ENCODE results near the gene HNRNPA0.
A peak's percentile ranks its signal among the peaks of the same experiment; 100 is the strongest.

The HNRNPA0 gene

DNA sequence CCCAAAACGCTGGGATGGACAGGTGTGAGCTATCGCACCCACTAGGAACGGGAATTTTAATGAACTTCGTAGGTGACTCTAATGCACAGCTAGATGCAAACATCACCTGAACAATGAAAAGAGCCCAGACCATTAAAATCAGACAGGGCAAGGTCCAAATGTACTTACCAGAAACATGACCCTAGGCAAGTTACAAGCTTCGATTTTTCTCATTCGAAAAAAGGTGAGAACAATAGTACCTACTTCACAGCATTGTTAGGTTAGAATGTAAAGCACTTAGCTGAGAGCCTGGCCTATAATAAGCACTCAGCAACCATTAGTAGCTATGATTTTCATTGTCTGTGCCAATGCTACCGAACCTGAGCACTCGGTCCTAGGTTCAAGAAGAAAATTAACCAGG is 12.4 kb downstream of the HNRNPA0 start:
- no peak for DNase-seq (ENCODE audit: low read depth)
- TF ChIP-seq, protein P1, sequence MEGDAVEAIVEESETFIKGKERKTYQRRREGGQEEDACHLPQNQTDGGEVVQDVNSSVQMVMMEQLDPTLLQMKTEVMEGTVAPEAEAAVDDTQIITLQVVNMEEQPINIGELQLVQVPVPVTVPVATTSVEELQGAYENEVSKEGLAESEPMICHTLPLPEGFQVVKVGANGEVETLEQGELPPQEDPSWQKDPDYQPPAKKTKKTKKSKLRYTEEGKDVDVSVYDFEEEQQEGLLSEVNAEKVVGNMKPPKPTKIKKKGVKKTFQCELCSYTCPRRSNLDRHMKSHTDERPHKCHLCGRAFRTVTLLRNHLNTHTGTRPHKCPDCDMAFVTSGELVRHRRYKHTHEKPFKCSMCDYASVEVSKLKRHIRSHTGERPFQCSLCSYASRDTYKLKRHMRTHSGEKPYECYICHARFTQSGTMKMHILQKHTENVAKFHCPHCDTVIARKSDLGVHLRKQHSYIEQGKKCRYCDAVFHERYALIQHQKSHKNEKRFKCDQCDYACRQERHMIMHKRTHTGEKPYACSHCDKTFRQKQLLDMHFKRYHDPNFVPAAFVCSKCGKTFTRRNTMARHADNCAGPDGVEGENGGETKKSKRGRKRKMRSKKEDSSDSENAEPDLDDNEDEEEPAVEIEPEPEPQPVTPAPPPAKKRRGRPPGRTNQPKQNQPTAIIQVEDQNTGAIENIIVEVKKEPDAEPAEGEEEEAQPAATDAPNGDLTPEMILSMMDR (conservative IDR thresholded peaks at IDR 0.05; ENCODE audit: low read depth, low read length) = no peak
- no peak overlapping the region for H3K4me3 ChIP-seq (ENCODE audit: low read length)

DNA sequence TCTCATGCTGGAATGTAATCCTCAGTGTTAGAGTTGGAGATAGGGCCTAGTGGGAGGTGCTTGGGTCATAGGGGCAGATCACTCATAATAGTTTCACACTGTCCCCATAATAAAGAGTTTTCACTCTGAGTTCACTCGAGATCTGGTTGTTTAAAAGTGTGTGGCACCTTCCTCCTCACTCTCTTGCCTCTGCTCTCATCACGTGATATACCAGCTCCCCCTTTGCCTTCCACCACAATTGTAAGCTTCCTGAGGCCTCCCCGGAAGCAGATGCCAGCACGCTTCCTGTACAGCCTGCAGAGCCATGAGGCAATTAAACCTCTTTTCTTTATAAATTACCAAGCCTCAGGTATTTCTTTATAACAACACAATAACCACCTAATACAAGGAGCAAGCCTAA is 14.4 kb downstream of the HNRNPA0 start:
- DNase-seq (ENCODE audit: low read depth) = no peak
- H3K4me3 ChIP-seq (ENCODE audit: low read length) = no peak overlapping the region
- TF ChIP-seq, protein P1 (conservative IDR thresholded peaks at IDR 0.05; ENCODE audit: low read depth, low read length) = no peak

DNA sequence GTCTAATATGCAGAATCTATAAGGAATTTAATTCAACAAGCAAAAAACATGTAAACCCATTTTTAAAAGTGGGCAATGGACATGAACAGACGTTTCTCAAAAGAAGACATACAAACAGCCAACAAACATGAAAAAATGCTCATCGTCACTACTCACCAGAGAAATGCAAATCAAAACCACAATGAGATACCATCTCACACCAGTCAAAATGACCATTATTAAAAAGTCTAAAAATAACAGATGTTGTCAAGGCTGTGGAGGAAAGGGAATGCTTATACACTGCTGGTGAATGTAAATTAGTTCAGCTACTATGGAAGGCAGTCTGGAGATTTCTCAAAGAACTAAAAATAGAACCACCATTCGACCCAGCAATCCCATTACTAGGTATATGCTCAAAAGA is 15.2 kb downstream of the HNRNPA0 start:
- DNase-seq (ENCODE audit: low read depth) = no peak
- TF ChIP-seq, protein P1 (conservative IDR thresholded peaks at IDR 0.05; ENCODE audit: low read depth, low read length) = no peak

DNA sequence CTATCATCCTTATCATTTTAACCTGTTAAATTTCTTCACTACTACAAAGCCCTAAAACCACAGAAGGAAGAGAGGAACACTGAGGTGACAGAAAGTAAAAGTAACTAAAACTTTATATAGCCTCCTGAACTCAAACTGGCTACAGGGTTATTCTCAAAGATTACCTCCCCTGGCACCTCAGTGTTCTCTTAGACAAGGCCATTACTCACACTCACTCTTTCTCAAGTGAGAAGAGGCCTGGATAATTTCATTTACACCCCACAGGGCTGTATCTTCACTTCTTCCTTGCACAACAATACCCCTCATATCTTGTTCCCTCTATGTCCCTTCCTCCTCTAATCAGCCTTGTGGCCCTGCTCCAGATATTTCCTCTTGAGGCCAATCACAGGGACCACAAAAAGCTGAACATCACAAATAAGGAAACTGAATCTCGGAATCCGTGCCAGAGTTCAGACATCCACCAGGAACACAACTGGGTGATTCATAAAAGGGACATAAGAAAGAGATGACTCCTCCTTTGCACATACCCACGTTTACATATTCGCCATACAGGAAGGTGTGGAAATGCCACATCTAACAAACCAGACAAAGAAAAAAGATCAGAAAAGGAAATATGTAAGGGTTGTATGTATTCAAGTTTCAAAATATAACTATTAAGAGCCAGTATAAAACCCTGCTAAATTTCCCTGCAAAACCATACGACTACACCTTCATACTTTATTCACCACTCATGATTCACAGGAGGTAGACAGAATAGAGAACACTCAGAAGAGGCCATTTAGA is 16.6 kb downstream of the HNRNPA0 start:
- no peak overlapping the region for H3K4me3 ChIP-seq (ENCODE audit: low read length)
- TF ChIP-seq, protein P1 (conservative IDR thresholded peaks at IDR 0.05; ENCODE audit: low read depth, low read length) = no peak
- DNase-seq (ENCODE audit: low read depth) = no peak

More for the DNA sequence above, 15.2 kb downstream of the HNRNPA0 start:
- H3K4me3 ChIP-seq (ENCODE audit: low read length) = no peak overlapping the region

DNA sequence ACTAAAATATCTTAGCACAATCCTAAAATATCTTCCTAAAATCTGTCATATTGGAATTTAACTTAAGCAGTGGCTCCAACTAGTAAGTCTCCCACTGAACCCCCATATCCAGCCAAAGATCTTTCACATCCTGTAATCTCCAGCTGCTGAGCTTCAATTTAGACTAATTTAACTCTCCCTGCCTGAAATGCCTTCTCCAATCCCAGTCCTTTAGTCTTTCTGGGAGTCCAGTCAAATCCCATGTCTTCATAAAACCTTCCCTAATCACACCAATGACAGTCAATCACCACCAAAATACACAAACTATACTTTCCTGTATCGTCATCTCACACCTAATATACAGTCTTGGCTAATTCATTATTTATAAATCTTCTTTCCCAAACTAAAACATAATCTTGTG is 17.7 kb downstream of the HNRNPA0 start:
- no peak for DNase-seq (ENCODE audit: low read depth)
- H3K4me3 ChIP-seq (ENCODE audit: low read length) = no peak overlapping the region
- TF ChIP-seq, protein P1 (conservative IDR thresholded peaks at IDR 0.05; ENCODE audit: low read depth, low read length) = no peak

DNA sequence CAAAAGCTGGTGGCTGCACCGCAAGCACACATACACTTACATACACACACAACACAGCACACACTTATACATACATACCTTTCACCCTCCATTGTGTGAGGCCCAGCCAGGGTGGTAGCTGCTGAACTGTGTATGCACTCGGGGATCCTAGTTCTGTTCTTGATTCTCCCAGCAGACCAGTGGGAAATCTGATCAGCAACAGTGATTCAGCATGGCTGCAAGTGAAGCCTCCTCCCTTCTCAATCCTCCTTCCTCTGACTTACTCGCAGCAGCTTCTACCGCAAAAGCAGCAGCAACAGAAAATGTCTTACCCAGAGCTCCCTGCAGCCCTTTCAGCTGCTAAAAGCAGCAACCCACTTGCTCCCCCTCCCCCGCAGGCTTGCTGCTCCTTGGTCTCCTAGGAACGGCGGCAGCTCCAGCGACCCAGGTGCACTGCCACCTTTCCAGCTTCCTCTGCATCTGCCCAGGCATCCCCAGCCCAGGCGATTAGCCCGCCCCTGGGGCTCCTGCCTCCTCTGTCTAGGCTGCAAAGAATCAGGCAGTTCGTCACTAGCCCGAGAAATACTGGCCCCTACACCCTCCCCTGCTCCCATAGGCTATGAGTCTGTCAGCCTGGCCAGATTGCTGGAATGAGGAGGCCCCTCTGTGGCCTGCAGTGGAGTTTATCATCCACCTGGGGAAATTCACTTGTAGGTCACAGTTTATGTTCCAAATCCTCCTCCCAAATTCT is 18.4 kb downstream of the HNRNPA0 start, which contains the start of gene KLHL3:
Gene KLHL3, minus strand, starts transcription at position 535 of the 730 bp plus-strand sequence. Its CDS starts 443 bp downstream, at position 92.
- peak within 1 kb of the TSS; percentile 67 for H3K4me3 ChIP-seq (ENCODE audit: low read length)
- TF ChIP-seq, protein P1 (conservative IDR thresholded peaks at IDR 0.05; ENCODE audit: low read depth, low read length) = peak; percentile 35
- DNase-seq (ENCODE audit: low read depth) = no peak

Measured in retinal pigment epithelial cell (primary cell).